ENCODE measurements around the gene SDC4.

DNA sequence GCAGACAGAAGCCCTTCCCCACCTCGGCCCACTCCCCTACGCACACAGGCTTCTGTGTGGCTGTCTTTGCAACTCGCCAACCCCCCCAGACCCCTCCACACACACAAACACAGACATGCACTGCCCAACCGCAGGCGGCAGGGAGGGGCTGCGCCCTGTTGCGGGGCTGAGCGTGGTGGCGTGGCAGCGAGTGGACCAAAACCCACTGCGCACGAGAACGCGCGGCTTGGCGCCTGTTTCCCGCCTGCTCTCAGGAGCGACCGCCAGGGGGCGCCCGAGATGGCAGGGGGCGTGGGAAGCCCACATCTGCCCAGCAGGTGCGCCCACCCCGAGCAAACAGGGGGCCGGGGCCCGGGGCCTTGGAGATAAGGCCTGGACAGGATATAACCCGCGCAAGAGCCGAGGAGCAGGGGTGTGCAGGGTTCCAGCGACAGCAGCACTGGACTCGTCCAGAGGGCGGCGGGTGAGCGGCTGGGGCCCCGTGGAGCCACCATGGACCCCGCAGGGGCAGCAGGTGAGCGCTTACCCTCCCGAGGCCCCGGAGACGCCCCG lies 41.7 kb downstream of the SDC4 start, which contains the start of gene RBPJL:
- TF ChIP-seq, protein P1, sequence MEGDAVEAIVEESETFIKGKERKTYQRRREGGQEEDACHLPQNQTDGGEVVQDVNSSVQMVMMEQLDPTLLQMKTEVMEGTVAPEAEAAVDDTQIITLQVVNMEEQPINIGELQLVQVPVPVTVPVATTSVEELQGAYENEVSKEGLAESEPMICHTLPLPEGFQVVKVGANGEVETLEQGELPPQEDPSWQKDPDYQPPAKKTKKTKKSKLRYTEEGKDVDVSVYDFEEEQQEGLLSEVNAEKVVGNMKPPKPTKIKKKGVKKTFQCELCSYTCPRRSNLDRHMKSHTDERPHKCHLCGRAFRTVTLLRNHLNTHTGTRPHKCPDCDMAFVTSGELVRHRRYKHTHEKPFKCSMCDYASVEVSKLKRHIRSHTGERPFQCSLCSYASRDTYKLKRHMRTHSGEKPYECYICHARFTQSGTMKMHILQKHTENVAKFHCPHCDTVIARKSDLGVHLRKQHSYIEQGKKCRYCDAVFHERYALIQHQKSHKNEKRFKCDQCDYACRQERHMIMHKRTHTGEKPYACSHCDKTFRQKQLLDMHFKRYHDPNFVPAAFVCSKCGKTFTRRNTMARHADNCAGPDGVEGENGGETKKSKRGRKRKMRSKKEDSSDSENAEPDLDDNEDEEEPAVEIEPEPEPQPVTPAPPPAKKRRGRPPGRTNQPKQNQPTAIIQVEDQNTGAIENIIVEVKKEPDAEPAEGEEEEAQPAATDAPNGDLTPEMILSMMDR (conservative IDR thresholded peaks at IDR 0.05 in 1 of 2, IDR thresholded peaks at IDR 0.05 in 1 of 2; ENCODE audit: extremely low read depth in 1 of 2, insufficient read depth in 1 of 2, low read depth in 1 of 2, low read length in 2 of 2): peak; percentile 42 to 72
- TF ChIP-seq EZH2 (IDR thresholded peaks at IDR 0.05; ENCODE audit: borderline replicate concordance, low read length): no peak
